ENCODE measurements around the gene RAB27B.

Gene RAB27B

GRCh38 chr18:54798186-54798585, 30.1 kb upstream of the RAB27B start:
- H3K4me3 ChIP-seq (ENCODE audit: low read depth in 1 of 2, low read length in 2 of 2) = no peak overlapping the region
- no peak for ATAC-seq (ENCODE audit: insufficient read depth, low read depth)
- H4K20me1 ChIP-seq (ENCODE audit: insufficient read depth, low read length) = no peaks in the 10 kb centered on the region
- no peaks in the 10 kb centered on the region for H3K27me3 ChIP-seq (ENCODE audit: insufficient read depth, low read length, poor library complexity)
- no peak for TF ChIP-seq EZH2 (IDR thresholded peaks at IDR 0.05; ENCODE audit: borderline replicate concordance, low read depth, low read length, severe bottlenecking)
- no peak for TF ChIP-seq CTCF (IDR thresholded peaks at IDR 0.05; ENCODE audit: borderline replicate concordance, extremely low read depth, low read length, poor library complexity, severe bottlenecking)
- H3K4me2 ChIP-seq (ENCODE audit: insufficient read depth, low read length) = no peak overlapping the region
- no peak overlapping the region for H2AFZ ChIP-seq (ENCODE audit: low read depth, low read length)
- no peak overlapping the region for H3K9ac ChIP-seq (ENCODE audit: low read depth, low read length)
- H3K27ac ChIP-seq (ENCODE audit: low read length) = no peak overlapping the region
- no peaks in the 10 kb centered on the region for H3K9me3 ChIP-seq (ENCODE audit: insufficient read depth, low read length, severe bottlenecking)
- H3K79me2 ChIP-seq (ENCODE audit: insufficient read depth, low read length) = no peaks in the 10 kb centered on the region
- no peak for DNase-seq
- H3K36me3 ChIP-seq (ENCODE audit: insufficient read depth, low read length) = no peaks in the 10 kb centered on the region
- H3K4me1 ChIP-seq (ENCODE audit: insufficient read depth, low read length) = no peaks in the 10 kb centered on the region

GRCh38 chr18:54801374-54801773, 26.9 kb upstream of the RAB27B start:
- no peak overlapping the region for H3K4me3 ChIP-seq (ENCODE audit: low read depth in 1 of 2, low read length in 2 of 2)
- no peak overlapping the region for H2AFZ ChIP-seq (ENCODE audit: low read depth, low read length)
- no peaks in the 10 kb centered on the region for H4K20me1 ChIP-seq (ENCODE audit: insufficient read depth, low read length)
- no peak for ATAC-seq (ENCODE audit: insufficient read depth, low read depth)
- no peaks in the 10 kb centered on the region for H3K27me3 ChIP-seq (ENCODE audit: insufficient read depth, low read length, poor library complexity)
- H3K4me1 ChIP-seq (ENCODE audit: insufficient read depth, low read length) = peaks cover 14% of the 10 kb centered on the region
- no peak for DNase-seq
- no peak overlapping the region for H3K27ac ChIP-seq (ENCODE audit: low read length)
- no peak overlapping the region for H3K4me2 ChIP-seq (ENCODE audit: insufficient read depth, low read length)
- no peaks in the 10 kb centered on the region for H3K9me3 ChIP-seq (ENCODE audit: insufficient read depth, low read length, severe bottlenecking)
- H3K36me3 ChIP-seq (ENCODE audit: insufficient read depth, low read length) = no peaks in the 10 kb centered on the region
- no peaks in the 10 kb centered on the region for H3K79me2 ChIP-seq (ENCODE audit: insufficient read depth, low read length)
- TF ChIP-seq CTCF (IDR thresholded peaks at IDR 0.05; ENCODE audit: borderline replicate concordance, extremely low read depth, low read length, poor library complexity, severe bottlenecking) (no peak), EZH2 (IDR thresholded peaks at IDR 0.05; ENCODE audit: borderline replicate concordance, low read depth, low read length, severe bottlenecking) (no peak)
- H3K9ac ChIP-seq (ENCODE audit: low read depth, low read length) = no peak overlapping the region

- TF ChIP-seq EZH2 (IDR thresholded peaks at IDR 0.05; ENCODE audit: borderline replicate concordance, low read depth, low read length, severe bottlenecking) = no peak
- no peak for TF ChIP-seq CTCF (IDR thresholded peaks at IDR 0.05; ENCODE audit: borderline replicate concordance, extremely low read depth, low read length, poor library complexity, severe bottlenecking)
- Histone ChIP-seq H4K20me1 (ENCODE audit: insufficient read depth, low read length) (no peaks in the 10 kb centered on the region), H3K79me2 (ENCODE audit: insufficient read depth, low read length) (no peaks in the 10 kb centered on the region), H3K27ac (ENCODE audit: low read length) (no peak overlapping the region), H3K27me3 (ENCODE audit: insufficient read depth, low read length, poor library complexity) (no peaks in the 10 kb centered on the region), H3K9ac (ENCODE audit: low read depth, low read length) (no peak overlapping the region), H3K9me3 (ENCODE audit: insufficient read depth, low read length, severe bottlenecking) (no peaks in the 10 kb centered on the region), H3K4me2 (ENCODE audit: insufficient read depth, low read length) (no peak overlapping the region), H3K4me1 (ENCODE audit: insufficient read depth, low read length) (peaks cover 14% of the 10 kb centered on the region), H2AFZ (ENCODE audit: low read depth, low read length) (no peak overlapping the region), H3K36me3 (ENCODE audit: insufficient read depth, low read length) (no peaks in the 10 kb centered on the region), H3K4me3 (ENCODE audit: low read depth in 1 of 2, low read length in 2 of 2) (no peak overlapping the region)
- DNase-seq = no peak
- ATAC-seq (ENCODE audit: insufficient read depth, low read depth) = no peak
These were observed 26.1 kb upstream of the RAB27B start for GRCh38 chr18:54802178-54802577.
